ENCODE results near the gene SIM1. TPM values are rescaled to one million over a fixed set of nuclear protein-coding genes. Genes with fewer than 3 reads are reported as not detected.

SIM1 gene
- total RNA-seq, 2 experiments from 2014 or later: not detected

- no peaks in the 10 kb centered on the region for H3K27me3 Mint-ChIP-seq
- no peaks in the 10 kb centered on the region for H3K4me1 Mint-ChIP-seq
- DNase-seq (no peak), ATAC-seq (no peak)
- no peak overlapping the region for H3K4me3 Mint-ChIP-seq
- POLR2A ChIA-PET: no interaction called here
- no peak overlapping the region for H3K27ac Mint-ChIP-seq
- H3K9me3 Mint-ChIP-seq (ENCODE audit: low read depth): no peaks in the 10 kb centered on the region
- CTCF ChIA-PET: no interaction called here
- intact Hi-C loops (cut with DNase I, micrococcal nuclease): no loop called here
- no peaks in the 10 kb centered on the region for H3K36me3 Mint-ChIP-seq (ENCODE audit: low read depth)
Observed at GRCh38 chr6:100342830-100343229, 121.9 kb downstream of the SIM1 start.

- ChIA-PET POLR2A (no interaction called here), CTCF (no interaction called here)
- no peaks in the 10 kb centered on the region for H3K4me1 Mint-ChIP-seq
- no peak overlapping the region for H3K4me3 Mint-ChIP-seq
- no peak for ATAC-seq
- no peaks in the 10 kb centered on the region for H3K27me3 Mint-ChIP-seq
- H3K9me3 Mint-ChIP-seq (ENCODE audit: low read depth): no peaks in the 10 kb centered on the region
- DNase-seq: no peak
- intact Hi-C loops (cut with DNase I, micrococcal nuclease): no loop called here
- no peak overlapping the region for H3K27ac Mint-ChIP-seq
- H3K36me3 Mint-ChIP-seq (ENCODE audit: low read depth): no peaks in the 10 kb centered on the region
Observed at GRCh38 chr6:100339574-100340255, 125.0 kb downstream of the SIM1 start.

DNA sequence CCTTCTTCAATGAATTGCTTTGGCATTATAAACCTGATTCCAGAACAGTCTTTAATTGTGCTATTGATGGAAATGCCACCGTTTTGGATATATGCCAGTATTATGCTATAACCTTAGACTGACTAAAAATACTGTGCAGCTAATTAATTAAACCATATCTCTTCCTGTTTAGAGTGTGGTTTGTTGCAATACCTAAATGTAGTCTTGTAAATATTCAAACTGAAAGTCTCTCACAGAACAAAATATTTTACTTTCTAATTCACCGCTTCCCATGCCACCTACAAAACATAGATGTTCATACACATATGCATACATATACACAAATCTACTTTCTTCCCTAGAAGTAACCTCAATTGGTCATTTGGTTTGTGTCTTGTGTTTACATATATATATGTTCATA, 126.6 kb downstream of the SIM1 start:
- Mint-ChIP-seq H3K4me3 (no peak overlapping the region), H3K27ac (no peak overlapping the region), H3K27me3 (no peaks in the 10 kb centered on the region), H3K4me1 (no peaks in the 10 kb centered on the region), H3K9me3 (ENCODE audit: low read depth) (no peaks in the 10 kb centered on the region), H3K36me3 (ENCODE audit: low read depth) (no peaks in the 10 kb centered on the region)
- intact Hi-C loops (cut with DNase I, micrococcal nuclease): no loop called here
- ChIA-PET POLR2A (no interaction called here), CTCF (no interaction called here)
- DNase-seq (no peak), ATAC-seq (no peak)

DNA sequence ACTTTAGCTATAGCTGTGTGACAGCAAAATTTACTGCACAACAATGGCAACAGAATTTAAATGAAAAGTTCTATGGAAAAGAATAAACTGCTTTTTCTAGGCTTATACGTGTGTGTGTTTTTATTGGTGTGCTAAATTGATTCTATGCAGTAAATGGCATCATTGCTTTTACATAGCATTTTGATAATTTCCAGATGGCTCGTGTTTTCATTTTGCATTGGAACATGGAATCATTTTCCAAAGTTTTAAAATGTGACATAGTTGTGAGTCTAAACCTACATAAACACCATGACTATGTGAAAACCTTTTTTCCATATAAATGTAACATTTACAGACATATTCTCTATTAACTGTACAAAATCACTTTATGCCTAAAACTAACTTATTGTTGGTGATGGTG, 127.8 kb downstream of the SIM1 start:
- intact Hi-C loops (cut with DNase I, micrococcal nuclease): no loop called here
- no peaks in the 10 kb centered on the region for H3K4me1 Mint-ChIP-seq
- ChIA-PET CTCF (no interaction called here), POLR2A (no interaction called here)
- no peak for ATAC-seq
- no peak overlapping the region for H3K4me3 Mint-ChIP-seq
- no peaks in the 10 kb centered on the region for H3K36me3 Mint-ChIP-seq (ENCODE audit: low read depth)
- H3K27me3 Mint-ChIP-seq: no peaks in the 10 kb centered on the region
- DNase-seq: no peak
- H3K9me3 Mint-ChIP-seq (ENCODE audit: low read depth): no peaks in the 10 kb centered on the region
- H3K27ac Mint-ChIP-seq: no peak overlapping the region

- H3K27me3 Mint-ChIP-seq: no peaks in the 10 kb centered on the region
- DNase-seq (no peak), ATAC-seq (no peak)
- H3K4me1 Mint-ChIP-seq: no peaks in the 10 kb centered on the region
- no peak overlapping the region for H3K4me3 Mint-ChIP-seq
- no peak overlapping the region for H3K27ac Mint-ChIP-seq
- ChIA-PET CTCF (no interaction called here), POLR2A (no interaction called here)
- intact Hi-C loops (cut with DNase I, micrococcal nuclease): no loop called here
- H3K9me3 Mint-ChIP-seq (ENCODE audit: low read depth): no peaks in the 10 kb centered on the region
- H3K36me3 Mint-ChIP-seq (ENCODE audit: low read depth): no peaks in the 10 kb centered on the region
Observed at GRCh38 chr6:100335991-100336390, 128.7 kb downstream of the SIM1 start.

Measured in activated CD4-positive, alpha-beta T cell treated with anti-CD3 and anti-CD28 coated beads for 36 hours (primary cell).